ENCODE measurements around the gene PLEKHA5.

- no peak for TF ChIP-seq CTCF (optimal IDR thresholded peaks at IDR 0.05 in 1 of 3, IDR thresholded peaks at IDR 0.05 in 1 of 3, conservative IDR thresholded peaks at IDR 0.05 in 1 of 3; ENCODE audit: extremely low read depth in 1 of 3, insufficient read depth in 2 of 3, low read length in 3 of 3)
- no peak for TF ChIP-seq EZH2 (IDR thresholded peaks at IDR 0.05; ENCODE audit: low read length)
Measured at GRCh38 chr12:19166956-19167355, 37.4 kb downstream of the PLEKHA5 start.

All from keratinocyte (primary cell).